K562 (cell line): ENCODE measurements around the gene DHX40. TPM values are rescaled to one million over a fixed set of nuclear protein-coding genes. Genes with fewer than 3 reads are reported as not detected.
"Not testable (repeated sequence)": the region's sequence is repeated elsewhere in the genome, so short reads cannot be mapped to it uniquely, and the experiment has no call there.

Source experiments
- ATAC-seq: fragments of 200-7000 bp; cut with Tn5 transposase; 3 replicates; pipeline ENCODE4 v1.9.1; 2020; ENCODE audit warnings: moderate library complexity
- BruUV-seq: library from RNA; stranded (reverse); fragments of 400-500 nt; replicated peaks from 2 replicates; lab custom pipeline; 2021; lab: Mats Ljungman, UMichigan
- CTCF ChIA-PET: fragments of 300-600 bp; formaldehyde crosslinking; extraction: SDS; loops from one replicate; lab custom pipeline; 2021; ENCODE audit warnings: low intra/inter-chr PET ratio; lab: Yijun Ruan, JAX
- POLR2A ChIA-PET: fragments of 300-600, 350-650 bp; sonication (Branson Sonifier 250); formaldehyde crosslinking; extraction: SDS; loops from one replicate; lab custom pipeline; 2021; ENCODE audit warnings: antibody characterized with exemption, inconsistent platforms; lab: Yijun Ruan, JAX
- DNase-seq, 4 experiments: peaks; one replicate each; pipeline versions ENCODE4 v3.0.0 to v3.0.0-alpha.2; 2011 to 2018; ENCODE audit warnings: low spot score in 3 of 4, mixed read lengths in 3 of 4; ENCODE audit errors: extremely low read depth in 1 of 4
- FAIRE-seq: peaks from 2 replicates; lab custom pipeline; 2011; peaks lifted over from hg19 to GRCh38; lab: Jason Lieb, UNC
- H2AFZ ChIP-seq: 2 replicates; pipeline ENCODE4 v1.6.0; 2011; ENCODE audit warnings: low read depth, low read length, control low read depth, inconsistent platforms
- H3K27ac ChIP-seq: fragments of 200-600 bp; 3 replicates; pipeline ENCODE4 v1.8.0; 2011; ENCODE audit warnings: low read depth, mild to moderate bottlenecking, control low read depth, inconsistent platforms, low read length, moderate library complexity, mixed read lengths; ENCODE audit errors: extremely low read depth
- H3K27me3 ChIP-seq, 2 experiments: fragments of 300-600 bp in 1 of 2; 2 replicates in 1 of 2; 3 replicates in 1 of 2; pipeline versions ENCODE4 v1.6.0 to v1.8.0; 2011; ENCODE audit warnings: inconsistent platforms in 2 of 2, low read length in 2 of 2, mild to moderate bottlenecking in 1 of 2, mixed read lengths in 1 of 2, moderate library complexity in 1 of 2; ENCODE audit not compliant: control insufficient read depth in 2 of 2, insufficient read depth in 2 of 2
- H3K36me3 ChIP-seq: fragments of 300-600 bp; 3 replicates; pipeline ENCODE4 v1.8.0; 2011; ENCODE audit warnings: mild to moderate bottlenecking, low read length, inconsistent platforms; ENCODE audit not compliant: control insufficient read depth, insufficient read depth
- H3K4me1 ChIP-seq, 2 experiments: fragments of 200-600 bp in 1 of 2; replicated peaks in 1 of 2; 2 replicates in 1 of 2; 3 replicates in 1 of 2; pipeline versions ENCODE4 v1.5.1 to v1.8.0; 2011; ENCODE audit warnings: inconsistent platforms in 2 of 2, low read length in 2 of 2, mild to moderate bottlenecking in 1 of 2, mixed read lengths in 1 of 2, moderate library complexity in 1 of 2; ENCODE audit not compliant: control insufficient read depth in 2 of 2, insufficient read depth in 2 of 2
- H3K4me2 ChIP-seq: 2 replicates; pipeline ENCODE4 v1.6.1; 2011; ENCODE audit warnings: low read length, control low read depth, inconsistent platforms, mixed read lengths; ENCODE audit not compliant: insufficient read depth
- H3K4me3 ChIP-seq: fragments of 200-600 bp; sonication (generic), shearing (Covaris generic); 2 replicates; pipeline ENCODE4 v1.5.1; 2016; ENCODE audit warnings: control low read depth, inconsistent platforms
- H3K79me2 ChIP-seq: fragments of 200-600 bp; 3 replicates; pipeline ENCODE4 v1.8.0; 2011; ENCODE audit warnings: low read length, inconsistent platforms; ENCODE audit not compliant: control insufficient read depth, insufficient read depth
- H3K9ac ChIP-seq, 2 experiments: 2 replicates each; pipeline versions ENCODE4 v1.6.0 to v1.6.1; 2011; ENCODE audit warnings: low read depth in 2 of 2, low read length in 2 of 2, control low read depth in 1 of 2, inconsistent platforms in 1 of 2, mild to moderate bottlenecking in 1 of 2, mixed read lengths in 1 of 2; ENCODE audit not compliant: insufficient read depth in 1 of 2
- H3K9me1 ChIP-seq: one replicate; pipeline ENCODE4 v1.6.0; 2011; ENCODE audit warnings: inconsistent platforms, mild to moderate bottlenecking, low read length, moderate library complexity; ENCODE audit not compliant: control insufficient read depth, insufficient read depth
- H3K9me3 ChIP-seq: replicated peaks from 2 replicates; pipeline ENCODE4 v1.5.1; 2011; ENCODE audit warnings: low read depth, low read length, inconsistent platforms; ENCODE audit not compliant: control insufficient read depth, insufficient read depth
- H4K20me1 ChIP-seq: replicated peaks from 2 replicates; pipeline ENCODE4 v1.6.1; 2011; ENCODE audit warnings: low read length, inconsistent platforms, mixed read lengths; ENCODE audit not compliant: control insufficient read depth, insufficient read depth
- ATF3 ChIP-seq, 2 experiments: fragments of 450-650 bp in 1 of 2; sonication (generic) in 1 of 2; formaldehyde crosslinking in 1 of 2; IDR thresholded peaks in 1 of 2; conservative IDR thresholded peaks in 1 of 2; 2 replicates each; pipeline versions ENCODE4 v1.6.1 to v1.8.1; 2016 to 2023; ENCODE audit warnings: mild to moderate bottlenecking in 2 of 2, moderate library complexity in 2 of 2, inconsistent platforms in 1 of 2, missing genetic modification reagents in 1 of 2
- CEBPB ChIP-seq: fragments of 450-650 bp; IDR thresholded peaks from 2 replicates; pipeline ENCODE4 v1.6.1; 2016; ENCODE audit warnings: missing genetic modification characterization, missing compliant biosample characterization
- CEBPG ChIP-seq, 3 experiments: fragments of 200-800 bp in 1 of 3; sonication (Bioruptor generic) in 1 of 3; sonication (generic) in 1 of 3; formaldehyde crosslinking in 1 of 3; IDR thresholded peaks in 2 of 3; conservative IDR thresholded peaks in 1 of 3; 2 replicates each; pipeline versions ENCODE4 v1.6.1 to v1.8.0; 2016 to 2022; ENCODE audit warnings: missing compliant biosample characterization in 2 of 3, missing genetic modification characterization in 2 of 3, mild to moderate bottlenecking in 1 of 3, missing genetic modification reagents in 1 of 3
- KLF16 ChIP-seq: IDR thresholded peaks from 2 replicates; pipeline ENCODE4 v1.6.1; 2016; ENCODE audit warnings: antibody characterized with exemption
- WGBS: fragments of 100-300 bp; shearing (Covaris generic); methylation state at CpG from one replicate; pipeline ENCODE4 v1.1.6; 2016; ENCODE audit warnings: low coverage, mixed read lengths; ENCODE audit not compliant: insufficient coverage; ENCODE audit errors: missing lambda C conversion rate; 5-methylcytosine and 5-hydroxymethylcytosine counted together
- in situ Hi-C: fragments of 300-500 bp; cut with MboI; formaldehyde crosslinking; loops from 4 replicates; pipeline ENCODE4 v1.15.0; 2018; ENCODE audit warnings: inconsistent platforms, mixed read lengths
- intact Hi-C: fragments of 100-400 bp; cut with micrococcal nuclease; formaldehyde crosslinking; loops from 2 replicates; pipeline ENCODE4 v1.14.2; 2022
- polyA plus RNA-seq, 8 experiments: library from polyadenylated mRNA; depleted of rRNA in 4 of 8; stranded (reverse) in 5 of 8; unstranded in 3 of 8; fragments of >200 nt; fragmentation: Nextera tagmentation in 2 of 8; fragmentation: Illumina TruSeq in 1 of 8; extraction: Ambion mirVana in 2 of 8; extraction: Trizol in 1 of 8; gene quantifications; 2 replicates each; pipeline versions ENCODE4 v1.2.1 to v1.2.3, GENCODE V29; 2011 to 2014; ENCODE audit warnings: inconsistent platforms in 1 of 8, missing spikeins in 1 of 8
- total RNA-seq, 7 experiments: library from RNA; depleted of rRNA in 6 of 7; stranded (reverse); fragments of >200 nt in 6 of 7; fragmentation: Illumina TruSeq in 2 of 7; extraction: Trizol in 2 of 7; gene quantifications; 2 replicates each; pipeline versions ENCODE4 v1.2.1 to v1.2.3, GENCODE V29; 2011 to 2021; ENCODE audit warnings: low replicate concordance in 1 of 7

Gene DHX40
- total and polyA plus RNA-seq, 9 of the 15 experiments (the other 6 are each of a cell fraction or from before 2014, with no cell fraction given), result 7.2 to 38.6 (median 18.7) TPM

- Histone ChIP-seq H3K9me3 (no peaks in the 10 kb centered on the region), H3K4me1 (no peaks in the 10 kb centered on the region), H3K9me1 (no peaks in the 10 kb centered on the region), H3K9ac (no peak overlapping the region), H3K27ac (no peak overlapping the region; the same call in 2 of the 3 replicates), H2AFZ (no peak overlapping the region), H3K36me3 (peaks cover 3% of the 10 kb centered on the region; the same call in 1 of the 3 replicates), H3K79me2 (no peaks in the 10 kb centered on the region), H3K4me3 (no peak overlapping the region), H3K27me3 (no peaks in the 10 kb centered on the region), H4K20me1 (no peaks in the 10 kb centered on the region), H3K4me2 (no peak overlapping the region)
- no TSS peak for BruUV-seq
- in situ Hi-C loops (no loop called here), intact Hi-C loops (no loop called here)
- POLR2A ChIA-PET, result no interaction called here
- no peak for DNase-seq
- CTCF ChIA-PET, result no interaction called here
- TF ChIP-seq CEBPG (CRISPR knock-in tag; IDR thresholded peaks at IDR 0.05), result peak; percentile 64; the same call in 1 of the 2 replicates
- TF ChIP-seq CEBPG (tag; conservative IDR thresholded peaks at IDR 0.05 in 1 of 2, IDR thresholded peaks at IDR 0.05 in 1 of 2), result peak; percentile 86 to 94
- no peak for TF ChIP-seq KLF16
- peak; percentile 33; the same call in 1 of the 2 replicates for TF ChIP-seq CEBPB
- TF ChIP-seq ATF3 (IDR thresholded peaks at IDR 0.05), result peak; percentile 88
- TF ChIP-seq ATF3 (CRISPR knock-in tag; conservative IDR thresholded peaks at IDR 0.05), result no peak
- no peak for FAIRE-seq
- no peak for ATAC-seq
- 86% methylated on average over 10 of the region's 10 CpGs for WGBS
Measured at GRCh38 chr17:59572301-59572924, 7.0 kb downstream of the DHX40 start.

- H3K9me3 ChIP-seq, CTCF ChIA-PET, FAIRE-seq, H3K4me3 ChIP-seq, H3K9me1 ChIP-seq, H3K9ac ChIP-seq, H3K79me2 ChIP-seq, H3K27ac ChIP-seq, ATAC-seq, H3K4me2 ChIP-seq, BruUV-seq, intact Hi-C loops, POLR2A ChIA-PET, in situ Hi-C loops, H3K4me1 ChIP-seq, H3K36me3 ChIP-seq, H2AFZ ChIP-seq, H4K20me1 ChIP-seq, H3K27me3 ChIP-seq, DNase-seq: not testable (repeated sequence)
- WGBS, result no CpG with 5 or more reads among the region's 1 CpG
Measured at GRCh38 chr17:59584168-59584567, 18.8 kb downstream of the DHX40 start.
